RPMI8226 (cell line): ENCODE data around the gene CACHD1.

ENCODE experiments used
- DNase-seq: peaks from one replicate; pipeline ENCODE4 v3.0.0-alpha.2; 2015

Gene CACHD1

DNA sequence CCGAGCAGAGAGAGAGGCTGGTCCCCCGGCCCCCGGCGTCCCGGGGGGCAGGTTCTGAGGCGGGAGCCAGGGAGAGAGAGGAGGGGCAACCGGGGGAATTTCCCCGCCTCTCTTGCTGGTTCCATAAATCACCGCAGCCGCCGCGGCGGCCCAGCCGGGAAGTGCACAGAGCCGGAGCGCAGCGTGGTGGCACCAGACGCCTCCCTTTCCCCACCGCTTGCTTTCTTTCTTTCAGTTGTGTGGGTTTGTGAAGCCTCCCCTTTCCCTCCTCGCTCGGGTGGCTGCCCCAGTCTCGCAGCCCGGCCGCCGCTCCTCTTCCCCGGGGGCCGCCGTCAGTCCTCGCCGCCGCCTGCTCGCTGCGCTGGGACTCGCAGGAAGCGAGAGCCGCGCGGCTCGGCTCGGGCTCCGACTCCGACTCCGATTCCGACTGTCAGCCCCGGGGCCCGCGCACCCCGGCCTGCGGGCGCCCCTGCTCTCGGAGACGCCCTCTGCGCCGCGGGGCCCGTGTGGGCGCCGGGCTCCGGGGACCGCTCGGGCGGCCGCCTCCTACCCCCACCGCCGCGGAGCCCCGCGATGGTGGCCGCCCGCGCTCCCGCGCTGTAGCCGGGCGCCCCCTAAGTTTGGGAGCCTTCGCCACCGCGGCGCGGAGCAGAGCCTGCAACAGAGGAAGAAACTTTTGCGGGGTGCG lies at the start of gene CACHD1:
Gene CACHD1 (plus strand): TSS at position 153 of the 688 bp plus-strand sequence. CDS start 616 bp downstream, outside the sequence.
- DNase-seq: peak; percentile 11

DNA sequence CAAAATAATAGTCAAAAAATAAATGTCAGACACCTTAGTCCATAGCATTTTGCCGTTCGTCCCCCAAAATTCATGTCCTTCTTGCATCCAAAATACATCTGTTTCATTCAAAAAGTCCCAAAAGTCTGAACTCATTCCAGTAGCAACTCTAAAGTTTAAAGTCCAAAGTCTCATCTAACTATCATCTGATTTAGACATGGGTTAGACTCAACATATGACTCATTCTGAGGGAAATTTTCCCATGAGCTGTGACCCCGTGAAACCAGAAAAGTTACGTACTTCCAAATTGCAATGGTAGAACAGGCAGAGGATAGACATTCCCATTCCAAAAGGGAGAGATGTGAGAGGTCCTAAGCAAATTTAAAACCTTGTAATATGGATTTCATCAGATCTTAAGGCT lies 48.6 kb upstream of the CACHD1 start:
- DNase-seq: no peak

DNA sequence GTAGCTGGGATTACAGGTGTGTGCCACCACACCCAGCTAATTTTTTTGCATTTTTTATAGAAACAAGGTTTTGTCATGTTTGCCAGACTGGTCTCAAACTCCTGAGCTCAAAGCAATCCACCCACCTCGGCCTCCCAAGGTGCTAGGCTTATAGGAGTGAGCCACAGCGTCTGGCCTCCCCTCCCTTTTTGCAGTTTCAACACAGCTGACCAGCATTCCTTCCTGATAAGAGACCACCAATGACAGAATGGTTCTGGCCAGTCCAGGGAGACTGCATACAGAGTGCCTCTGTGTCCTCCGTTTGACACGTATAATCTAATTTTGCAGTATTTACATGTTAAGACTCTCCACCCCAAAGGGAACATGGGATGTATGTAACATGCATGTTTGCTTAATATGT lies 46.4 kb upstream of the CACHD1 start:
- DNase-seq: no peak

GRCh38 chr1:64424412-64424811 lies 45.5 kb upstream of the CACHD1 start:
- no peak for DNase-seq

DNA sequence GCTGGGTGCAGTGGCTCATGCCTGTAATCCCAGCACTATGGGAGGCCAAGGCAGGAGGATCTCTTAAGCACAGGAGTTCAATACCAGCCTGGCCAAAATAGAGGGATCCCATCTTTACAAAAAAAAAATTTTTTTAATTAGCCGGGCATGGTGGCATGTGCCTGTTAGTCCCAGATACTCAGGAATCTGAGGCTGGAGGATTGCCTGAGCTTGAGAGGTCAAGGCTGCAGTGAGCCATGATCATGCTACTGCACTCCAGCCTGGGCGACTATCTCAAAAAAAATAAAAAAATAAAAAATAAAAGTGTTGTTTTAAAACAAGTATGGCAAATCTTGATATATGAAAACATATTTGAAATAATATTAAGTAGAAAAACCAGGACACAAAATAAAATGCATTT lies 44.4 kb upstream of the CACHD1 start:
- no peak for DNase-seq

DNA sequence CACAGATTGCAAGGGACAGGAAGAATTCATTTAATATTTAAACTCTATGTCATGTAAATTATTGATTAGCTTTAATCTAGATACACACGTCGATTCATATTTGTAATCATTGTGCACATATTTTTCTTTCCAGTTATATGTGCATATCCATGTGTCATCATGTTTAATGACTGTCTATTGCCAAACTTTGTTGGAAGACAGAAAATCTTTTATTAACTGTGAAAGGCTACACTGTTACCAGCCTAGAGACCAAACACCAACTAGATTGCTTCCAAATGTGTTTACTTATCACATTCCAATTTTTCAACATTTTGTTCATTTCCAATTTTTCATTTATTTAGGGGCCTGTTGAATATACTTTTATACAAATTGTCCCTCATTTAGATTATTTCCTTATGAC lies 43.2 kb upstream of the CACHD1 start:
- DNase-seq: no peak

DNA sequence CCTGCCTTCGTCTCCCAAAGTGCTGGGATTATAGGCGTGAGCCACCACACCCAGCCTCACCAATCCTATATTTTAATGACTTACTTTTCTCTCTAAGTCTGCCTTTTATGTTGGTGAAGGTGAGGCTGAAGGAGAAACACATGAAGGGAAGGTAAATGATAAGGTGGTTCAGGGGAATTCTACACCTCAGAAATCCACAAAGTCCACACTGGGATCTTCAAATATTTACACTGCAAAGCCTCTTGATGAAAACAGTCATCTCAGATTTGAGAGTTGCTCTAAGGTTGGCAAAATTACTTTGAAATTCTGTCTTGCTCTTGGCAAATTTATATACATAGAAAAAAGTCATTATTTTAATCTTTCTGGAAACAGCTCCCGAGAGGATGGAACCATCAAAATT lies 42.0 kb upstream of the CACHD1 start:
- DNase-seq: no peak

DNA sequence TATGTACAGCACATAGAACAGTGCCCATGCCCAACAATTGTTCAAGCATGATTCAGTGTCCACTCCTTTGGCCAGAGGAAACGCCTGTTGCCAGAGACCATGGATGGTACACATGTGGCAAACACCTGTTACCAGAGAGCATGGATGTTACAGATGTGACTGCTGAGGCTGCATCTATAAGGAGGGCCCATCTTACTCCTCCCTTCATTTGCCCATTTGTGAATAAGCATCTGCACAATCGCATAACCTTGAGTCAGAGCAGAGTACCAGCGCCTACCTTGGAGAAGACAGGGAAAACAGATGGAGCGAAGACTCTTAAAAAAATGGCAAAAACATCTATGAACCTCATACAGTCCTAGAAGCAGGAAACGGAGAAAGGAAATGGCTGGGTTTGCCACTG lies 36.6 kb upstream of the CACHD1 start:
- DNase-seq: no peak

- DNase-seq: no peak
These were observed 36.2 kb upstream of the CACHD1 start for GRCh38 chr1:64433747-64434146.

DNA sequence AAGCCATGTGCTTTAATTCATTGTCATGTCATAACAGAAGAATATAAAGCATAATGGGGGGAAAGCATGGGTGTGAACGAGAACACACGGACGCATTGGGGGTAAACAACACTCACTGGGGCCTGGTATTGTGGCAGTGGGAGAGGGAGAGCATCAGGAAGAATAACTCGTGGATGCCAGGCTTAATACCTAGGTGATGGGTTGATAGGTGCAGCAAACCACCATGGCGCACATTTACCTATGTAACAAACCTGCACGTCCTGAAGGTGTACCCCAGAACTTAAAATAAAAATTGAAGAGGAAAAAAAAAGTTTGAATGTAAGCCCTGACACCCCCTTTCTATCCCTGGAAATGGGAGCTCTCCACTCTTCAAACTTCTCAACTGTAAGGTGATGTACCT lies 34.9 kb upstream of the CACHD1 start:
- DNase-seq: no peak

- no peak for DNase-seq
These were observed 32.5 kb upstream of the CACHD1 start for GRCh38 chr1:64437453-64437852.

DNA sequence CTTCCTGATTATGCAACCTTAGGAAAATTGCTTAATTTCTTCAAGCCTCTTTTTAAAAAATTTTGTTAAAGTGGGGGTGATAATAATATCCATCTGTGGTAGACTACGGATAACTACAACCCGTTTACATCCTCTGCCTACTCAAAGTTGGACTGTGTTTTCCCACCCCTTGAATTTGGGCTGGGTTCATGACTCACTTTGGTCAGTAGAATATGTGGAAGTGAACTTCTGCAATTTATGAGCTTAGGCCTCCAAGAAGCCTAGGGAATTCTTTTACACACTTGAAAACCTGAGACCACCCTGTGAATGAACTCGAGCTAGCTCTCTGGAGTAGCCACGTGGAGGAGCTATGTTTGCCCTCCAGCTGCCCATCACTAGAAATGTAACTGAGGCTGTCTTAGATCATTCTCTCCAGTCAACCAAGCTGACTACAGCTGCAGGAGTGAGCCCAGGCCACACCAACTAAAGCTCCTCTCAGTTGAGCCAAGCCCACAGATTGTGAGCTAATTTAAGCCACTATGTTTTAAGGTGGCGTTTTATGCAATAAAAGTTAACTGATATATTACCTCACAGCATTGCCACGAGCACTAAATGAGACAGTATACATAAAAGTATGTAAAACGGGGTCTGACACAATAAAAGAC lies 29.6 kb upstream of the CACHD1 start:
- DNase-seq: no peak

DNA sequence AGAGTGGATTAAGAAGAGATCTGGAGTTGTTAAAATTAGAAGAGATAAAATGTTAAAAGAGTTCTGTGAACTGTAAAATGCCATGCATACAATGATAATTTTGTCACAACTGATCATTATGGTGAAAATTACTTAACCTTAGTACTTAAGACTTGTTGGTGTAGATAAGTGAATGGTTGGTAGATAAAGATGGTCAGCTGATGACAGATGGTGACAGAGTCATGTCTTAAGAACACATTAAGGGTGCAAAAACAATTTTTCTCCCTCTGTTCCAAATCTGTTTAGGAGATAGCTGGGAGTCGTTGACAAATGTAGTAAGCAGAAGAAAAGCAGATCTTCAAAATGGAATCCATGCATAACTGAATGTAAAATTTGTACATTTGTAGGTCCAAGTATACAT lies 18.5 kb upstream of the CACHD1 start:
- DNase-seq: no peak

GRCh38 chr1:64453688-64454087 lies 16.2 kb upstream of the CACHD1 start:
- no peak for DNase-seq

DNA sequence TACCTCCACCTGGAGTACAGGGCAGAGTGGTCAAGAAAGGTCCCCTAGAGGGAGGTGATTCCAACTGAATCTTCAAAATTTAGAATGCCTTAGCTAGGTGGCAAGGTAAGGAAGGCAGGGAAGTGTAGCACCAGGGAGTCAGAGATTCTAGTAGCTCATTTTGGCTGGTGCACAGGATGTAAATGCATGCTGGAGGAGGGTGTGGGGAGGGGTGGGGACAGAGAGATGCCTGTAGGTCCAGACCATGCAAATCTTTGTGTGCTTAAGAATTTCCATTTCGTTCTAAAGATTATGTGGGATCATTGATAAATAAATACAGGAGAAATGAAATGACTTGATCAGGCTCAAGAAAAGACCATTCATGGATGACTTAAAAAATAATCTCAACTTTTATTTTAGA lies 11.0 kb upstream of the CACHD1 start:
- DNase-seq: no peak

DNA sequence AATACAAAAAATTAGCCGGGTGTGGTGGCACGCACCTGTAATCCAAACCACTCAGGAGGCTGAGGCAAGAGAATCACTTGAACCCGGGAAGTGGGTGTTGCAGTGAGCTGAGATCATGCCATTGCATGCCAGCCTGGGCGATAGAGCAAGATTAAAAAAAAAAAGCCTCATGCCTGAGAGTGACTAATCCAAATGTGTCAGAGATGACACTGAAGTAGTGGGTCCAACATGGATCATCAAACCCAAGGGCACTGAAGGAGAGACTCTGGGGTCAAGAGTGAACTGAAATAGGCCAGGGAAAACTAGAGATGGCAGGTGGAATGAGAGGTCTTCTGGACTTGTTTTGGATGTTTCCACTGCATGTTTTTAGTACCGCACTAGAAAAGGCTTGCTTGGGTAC lies 10.2 kb upstream of the CACHD1 start:
- DNase-seq: no peak

- DNase-seq: no peak
These were observed 3.9 kb upstream of the CACHD1 start for GRCh38 chr1:64466033-64466432.

DNA sequence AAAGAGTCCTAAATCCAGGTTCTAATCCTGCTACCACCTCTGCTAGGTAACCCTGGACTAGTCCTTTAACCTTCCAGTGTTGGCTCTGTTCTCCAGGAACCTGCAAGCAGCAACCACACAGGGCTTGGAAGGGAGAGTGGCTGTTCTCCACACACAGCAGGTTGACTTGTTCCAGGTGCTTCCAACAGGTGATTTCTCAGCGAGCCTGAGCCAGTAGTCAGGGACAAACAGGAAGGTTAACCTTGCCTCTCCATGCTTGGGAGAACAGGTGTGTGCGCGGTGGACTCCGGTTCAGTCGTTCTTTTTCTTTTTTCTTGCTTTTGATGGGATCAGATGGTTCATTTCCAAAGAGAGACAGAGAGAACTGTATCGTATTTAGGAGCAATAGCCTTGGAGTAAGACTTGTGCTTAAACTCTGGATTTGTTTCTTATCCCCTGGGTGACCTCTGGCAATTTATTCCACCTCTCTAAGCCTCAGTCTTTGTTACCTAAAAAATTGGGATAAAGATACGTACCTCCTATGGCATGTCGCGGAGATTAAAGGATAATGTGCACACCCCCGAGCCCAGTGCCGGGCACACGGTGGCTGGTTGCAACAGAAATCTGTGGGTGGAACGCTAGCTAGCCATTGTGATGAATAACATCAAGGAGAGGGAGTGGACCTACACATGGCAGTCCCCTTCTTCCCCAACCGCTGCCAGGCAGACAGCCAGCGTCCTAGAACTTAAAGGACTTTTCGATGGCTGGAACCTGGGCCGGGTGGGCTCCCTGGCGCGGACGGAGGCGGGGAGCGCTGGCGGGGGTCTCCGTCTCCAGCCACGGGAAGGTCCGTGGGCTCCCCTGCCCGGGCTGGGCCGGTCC lies 583 bp upstream of the CACHD1 start:
- DNase-seq: no peak

DNA sequence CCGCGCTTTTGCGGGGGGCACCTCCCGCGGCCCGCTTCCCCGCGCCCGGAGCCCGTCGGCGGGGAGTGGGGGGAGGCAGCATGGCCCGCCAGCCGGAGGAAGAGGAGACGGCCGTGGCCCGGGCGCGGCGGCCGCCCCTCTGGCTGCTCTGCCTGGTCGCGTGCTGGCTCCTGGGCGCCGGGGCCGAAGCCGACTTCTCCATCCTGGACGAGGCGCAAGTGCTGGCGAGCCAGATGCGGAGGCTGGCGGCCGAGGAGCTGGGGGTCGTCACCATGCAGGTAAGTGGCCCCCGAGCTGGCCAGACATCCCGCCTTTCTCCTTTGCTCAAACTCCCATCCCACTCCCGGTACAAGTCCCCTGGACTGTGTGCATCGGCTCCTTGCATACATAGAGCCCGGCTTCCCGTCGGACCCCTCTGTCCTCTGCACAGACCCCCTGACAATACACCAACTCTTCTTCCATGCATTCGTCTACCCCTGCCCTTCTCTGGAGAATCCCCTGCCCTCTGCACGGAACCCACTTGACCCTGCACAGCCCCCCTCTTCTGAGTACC lies 812 bp downstream of the CACHD1 start:
- DNase-seq: no peak

GRCh38 chr1:64471218-64472039 lies 1.5 kb downstream of the CACHD1 start:
- no peak for DNase-seq

GRCh38 chr1:64472040-64472376 lies 2.1 kb downstream of the CACHD1 start:
- no peak for DNase-seq

GRCh38 chr1:64472805-64473204 lies 2.9 kb downstream of the CACHD1 start:
- no peak for DNase-seq

- DNase-seq: no peak
These were observed 3.4 kb downstream of the CACHD1 start for GRCh38 chr1:64473367-64473766.
